SK-N-SH treated with all-trans-retinoic acid at 6 μM for 48 hours (cell line): ENCODE data around the gene NFIX.

ENCODE experiments used
- ARNTL ChIP-seq: fragments of 450-650 bp; formaldehyde crosslinking; IDR thresholded peaks from 2 replicates; pipeline ENCODE4 v1.5.0; 2020; ENCODE audit warnings: low read depth, mild to moderate bottlenecking, moderate library complexity, borderline replicate concordance
- CSDC2 ChIP-seq: fragments of 250-450 bp; sonication (Bioruptor Pico); IDR thresholded peaks from 2 replicates; pipeline ENCODE4 v1.5.0; 2020; ENCODE audit warnings: mild to moderate bottlenecking, moderate library complexity
- OSR1 ChIP-seq: fragments of 250-450 bp; sonication (Bioruptor Pico); IDR thresholded peaks from 2 replicates; pipeline ENCODE4 v1.8.0; 2022; ENCODE audit warnings: moderate library complexity, mild to moderate bottlenecking, inconsistent platforms
- RARB ChIP-seq: fragments of 250-450 bp; sonication (Bioruptor Pico); IDR thresholded peaks from 2 replicates; pipeline ENCODE4 v1.8.0; 2021; ENCODE audit warnings: mild to moderate bottlenecking, moderate library complexity
- TCF4 ChIP-seq: fragments of 250-450 bp; sonication (Bioruptor Pico); IDR thresholded peaks from 2 replicates; pipeline ENCODE4 v1.8.0; 2021; ENCODE audit warnings: mild to moderate bottlenecking, moderate library complexity, borderline replicate concordance
- ZFP3 ChIP-seq: fragments of 250-450 bp; sonication (Bioruptor Pico); IDR thresholded peaks from 2 replicates; pipeline ENCODE4 v1.5.0; 2020; ENCODE audit warnings: mild to moderate bottlenecking, moderate library complexity
- ZNF8 ChIP-seq: fragments of 450-650 bp; formaldehyde crosslinking; IDR thresholded peaks from 2 replicates; pipeline ENCODE4 v1.5.0; 2020; ENCODE audit warnings: mild to moderate bottlenecking, moderate library complexity

- TF ChIP-seq ZFP3 (CRISPR knock-in tag) (no peak), TCF4 (no peak), OSR1 (no peak), ZNF8 (CRISPR knock-in tag) (no peak), CSDC2 (CRISPR knock-in tag) (no peak), RARB (CRISPR knock-in tag) (no peak), ARNTL (no peak)
Measured at GRCh38 chr19:12954612-12954962, 40.7 kb upstream of the NFIX start.
